ENCODE results near the gene PRCD.

Gene PRCD

DNA sequence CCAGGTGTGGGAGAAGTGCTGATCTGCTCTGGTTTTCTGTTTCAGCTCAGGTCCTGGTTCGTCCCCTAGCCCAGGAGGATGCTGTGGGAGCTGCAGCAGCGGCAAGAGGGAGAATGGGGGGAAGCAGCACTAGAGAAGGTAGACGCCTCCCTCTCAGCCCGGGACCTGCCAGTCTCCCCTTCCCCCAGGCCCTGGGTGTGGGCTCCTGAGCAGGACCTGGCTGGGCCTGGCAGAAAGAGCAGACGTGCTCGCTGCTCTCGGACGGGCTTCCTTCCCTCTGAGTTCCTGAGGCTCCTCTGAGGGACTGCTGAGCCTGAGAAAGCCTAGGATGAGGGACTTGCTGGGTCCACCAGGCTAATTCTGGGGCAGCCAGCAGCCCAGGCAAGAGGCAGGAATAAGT, 3.1 kb downstream of the PRCD start:
- Histone ChIP-seq H3K9me3 (ENCODE audit: control insufficient read depth, low read length) (no peaks in the 10 kb centered on the region), H3K27ac (ENCODE audit: low read depth, low read length, severe bottlenecking) (no peak overlapping the region), H3K36me3 (ENCODE audit: control insufficient read depth, insufficient read depth, low read length) (no peaks in the 10 kb centered on the region), H3K4me1 (ENCODE audit: control insufficient read depth, insufficient read depth, low read length, poor library complexity, severe bottlenecking) (peaks cover 65% of the 10 kb centered on the region), H3K4me3 (ENCODE audit: extremely low read depth, insufficient read depth, low read length, poor library complexity, severe bottlenecking) (no peak overlapping the region)
- 84 to 88% methylated on average over 7 to 8 of the region's 8 CpGs for WGBS, 2 experiments (ENCODE audit: insufficient coverage in 2 of 2)

- Histone ChIP-seq H3K36me3 (ENCODE audit: control insufficient read depth, insufficient read depth, low read length) (no peaks in the 10 kb centered on the region), H3K4me3 (ENCODE audit: extremely low read depth, insufficient read depth, low read length, poor library complexity, severe bottlenecking) (no peak overlapping the region), H3K9me3 (ENCODE audit: control insufficient read depth, low read length) (no peaks in the 10 kb centered on the region), H3K27ac (ENCODE audit: low read depth, low read length, severe bottlenecking) (peak overlapping the region; percentile 58), H3K4me1 (ENCODE audit: control insufficient read depth, insufficient read depth, low read length, poor library complexity, severe bottlenecking) (peaks cover 62% of the 10 kb centered on the region)
- 48 to 68% methylated on average over 5 to 6 of the region's 6 CpGs for WGBS, 2 experiments (ENCODE audit: insufficient coverage in 2 of 2)
Measured at GRCh38 chr17:76543482-76543825, 3.6 kb downstream of the PRCD start.

GRCh38 chr17:76543826-76544545, 4.1 kb downstream of the PRCD start:
- no peaks in the 10 kb centered on the region for H3K9me3 ChIP-seq (ENCODE audit: control insufficient read depth, low read length)
- H3K36me3 ChIP-seq (ENCODE audit: control insufficient read depth, insufficient read depth, low read length): no peaks in the 10 kb centered on the region
- H3K27ac ChIP-seq (ENCODE audit: low read depth, low read length, severe bottlenecking): peak overlapping the region; percentile 58
- peaks cover 63% of the 10 kb centered on the region for H3K4me1 ChIP-seq (ENCODE audit: control insufficient read depth, insufficient read depth, low read length, poor library complexity, severe bottlenecking)
- WGBS, 2 experiments (ENCODE audit: insufficient coverage in 2 of 2): 29 to 31% methylated on average over 16 to 17 of the region's 22 CpGs
- H3K4me3 ChIP-seq (ENCODE audit: extremely low read depth, insufficient read depth, low read length, poor library complexity, severe bottlenecking): no peak overlapping the region

GRCh38 chr17:76544546-76545365, 4.9 kb downstream of the PRCD start:
- peaks cover 59% of the 10 kb centered on the region for H3K4me1 ChIP-seq (ENCODE audit: control insufficient read depth, insufficient read depth, low read length, poor library complexity, severe bottlenecking)
- WGBS, 2 experiments (ENCODE audit: insufficient coverage in 2 of 2): 60 to 76% methylated on average over 11 to 23 of the region's 24 CpGs
- H3K27ac ChIP-seq (ENCODE audit: low read depth, low read length, severe bottlenecking): peak overlapping the region; percentile 58
- H3K36me3 ChIP-seq (ENCODE audit: control insufficient read depth, insufficient read depth, low read length): no peaks in the 10 kb centered on the region
- no peaks in the 10 kb centered on the region for H3K9me3 ChIP-seq (ENCODE audit: control insufficient read depth, low read length)
- H3K4me3 ChIP-seq (ENCODE audit: extremely low read depth, insufficient read depth, low read length, poor library complexity, severe bottlenecking): no peak overlapping the region

- no peak overlapping the region for H3K4me3 ChIP-seq (ENCODE audit: extremely low read depth, insufficient read depth, low read length, poor library complexity, severe bottlenecking)
- no peaks in the 10 kb centered on the region for H3K9me3 ChIP-seq (ENCODE audit: control insufficient read depth, low read length)
- H3K27ac ChIP-seq (ENCODE audit: low read depth, low read length, severe bottlenecking): no peak overlapping the region
- H3K4me1 ChIP-seq (ENCODE audit: control insufficient read depth, insufficient read depth, low read length, poor library complexity, severe bottlenecking): peaks cover 57% of the 10 kb centered on the region
- WGBS, 2 experiments (ENCODE audit: insufficient coverage in 2 of 2): 69 to 80% methylated on average over 11 to 12 of the region's 13 CpGs
- no peaks in the 10 kb centered on the region for H3K36me3 ChIP-seq (ENCODE audit: control insufficient read depth, insufficient read depth, low read length)
Measured at GRCh38 chr17:76545918-76546555, 6.2 kb downstream of the PRCD start.

- H3K36me3 ChIP-seq (ENCODE audit: control insufficient read depth, insufficient read depth, low read length): no peaks in the 10 kb centered on the region
- no peak overlapping the region for H3K27ac ChIP-seq (ENCODE audit: low read depth, low read length, severe bottlenecking)
- peaks cover 57% of the 10 kb centered on the region for H3K4me1 ChIP-seq (ENCODE audit: control insufficient read depth, insufficient read depth, low read length, poor library complexity, severe bottlenecking)
- H3K4me3 ChIP-seq (ENCODE audit: extremely low read depth, insufficient read depth, low read length, poor library complexity, severe bottlenecking): no peak overlapping the region
- H3K9me3 ChIP-seq (ENCODE audit: control insufficient read depth, low read length): no peaks in the 10 kb centered on the region
- WGBS, 2 experiments (ENCODE audit: insufficient coverage in 2 of 2): 79 to 87% methylated on average over 6 to 8 of the region's 11 CpGs
Measured at GRCh38 chr17:76546556-76547182, 6.8 kb downstream of the PRCD start.

DNA sequence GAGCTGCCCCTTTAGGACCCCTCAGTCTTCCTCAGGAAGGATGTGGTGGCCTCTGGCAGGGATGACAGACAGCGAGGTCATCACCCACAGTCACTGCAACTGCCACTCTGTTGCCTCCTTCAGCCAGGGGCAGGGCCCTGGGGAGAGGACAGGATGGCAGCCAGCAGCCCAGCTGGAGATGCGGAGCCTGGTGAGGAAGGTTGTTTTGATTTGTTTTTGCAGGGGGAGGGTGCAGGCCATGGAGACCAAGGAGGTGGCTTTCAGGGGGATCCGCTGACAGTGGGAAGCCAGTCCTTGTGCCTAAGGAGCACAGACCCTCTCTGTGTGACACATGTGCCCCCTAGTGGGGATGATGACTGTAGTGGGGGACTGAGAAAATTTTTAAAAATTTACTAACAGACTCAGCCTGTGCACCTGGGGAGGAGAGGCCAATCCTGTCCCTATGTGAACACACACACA, 7.4 kb downstream of the PRCD start:
- H3K36me3 ChIP-seq (ENCODE audit: control insufficient read depth, insufficient read depth, low read length): no peaks in the 10 kb centered on the region
- H3K4me3 ChIP-seq (ENCODE audit: extremely low read depth, insufficient read depth, low read length, poor library complexity, severe bottlenecking): no peak overlapping the region
- no peak overlapping the region for H3K27ac ChIP-seq (ENCODE audit: low read depth, low read length, severe bottlenecking)
- no peaks in the 10 kb centered on the region for H3K9me3 ChIP-seq (ENCODE audit: control insufficient read depth, low read length)
- 21 to 48% methylated on average over 1 to 2 of the region's 3 CpGs for WGBS, 2 experiments (ENCODE audit: insufficient coverage in 2 of 2)
- peaks cover 59% of the 10 kb centered on the region for H3K4me1 ChIP-seq (ENCODE audit: control insufficient read depth, insufficient read depth, low read length, poor library complexity, severe bottlenecking)

GRCh38 chr17:76547642-76548202, 7.9 kb downstream of the PRCD start:
- Histone ChIP-seq H3K9me3 (ENCODE audit: control insufficient read depth, low read length) (no peaks in the 10 kb centered on the region), H3K4me3 (ENCODE audit: extremely low read depth, insufficient read depth, low read length, poor library complexity, severe bottlenecking) (no peak overlapping the region), H3K27ac (ENCODE audit: low read depth, low read length, severe bottlenecking) (no peak overlapping the region), H3K4me1 (ENCODE audit: control insufficient read depth, insufficient read depth, low read length, poor library complexity, severe bottlenecking) (peaks cover 59% of the 10 kb centered on the region), H3K36me3 (ENCODE audit: control insufficient read depth, insufficient read depth, low read length) (no peaks in the 10 kb centered on the region)
- WGBS, 2 experiments (ENCODE audit: insufficient coverage in 2 of 2): 62 to 76% methylated on average over 2 of the region's 2 CpGs

DNA sequence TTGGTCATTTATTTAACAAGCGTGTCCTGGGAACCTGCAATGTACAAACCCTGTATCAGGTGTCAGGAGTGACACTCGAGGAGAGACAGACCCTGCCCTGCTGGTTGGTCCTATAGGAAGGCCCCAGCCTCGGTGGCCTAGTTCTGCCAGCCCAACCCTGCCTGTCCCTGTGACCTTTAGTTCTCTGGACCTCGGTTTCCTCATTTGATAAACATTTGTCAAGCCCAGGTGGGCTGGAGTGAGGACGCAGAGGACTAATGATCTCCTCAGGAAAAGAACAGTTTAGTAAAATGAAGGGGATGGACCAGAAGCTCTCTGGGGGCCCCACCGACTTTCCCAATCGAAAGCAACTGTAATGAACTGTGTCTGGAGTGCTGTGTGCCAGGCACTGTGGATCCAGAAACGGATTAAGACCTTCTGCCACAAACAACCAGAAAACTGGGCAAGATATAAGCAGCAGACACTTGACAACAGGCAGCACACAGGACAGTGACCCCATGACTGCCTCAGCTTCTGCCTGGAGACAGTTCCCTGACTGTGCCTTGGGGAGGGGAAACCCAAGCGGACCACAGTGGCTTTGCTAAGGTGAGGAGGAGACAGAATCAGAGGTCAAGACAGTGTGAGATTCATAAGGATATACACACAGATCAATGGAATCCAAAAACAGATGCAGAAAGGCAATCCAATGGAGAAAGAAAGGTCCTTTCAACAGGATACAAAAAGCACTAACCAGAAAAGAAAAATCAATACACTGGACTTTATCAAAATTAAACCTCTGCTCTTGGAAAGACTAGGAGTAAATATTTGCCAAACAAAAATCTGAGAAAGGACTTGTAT, 8.8 kb downstream of the PRCD start:
- no peaks in the 10 kb centered on the region for H3K36me3 ChIP-seq (ENCODE audit: control insufficient read depth, insufficient read depth, low read length)
- no peak overlapping the region for H3K4me3 ChIP-seq (ENCODE audit: extremely low read depth, insufficient read depth, low read length, poor library complexity, severe bottlenecking)
- no peak overlapping the region for H3K27ac ChIP-seq (ENCODE audit: low read depth, low read length, severe bottlenecking)
- H3K4me1 ChIP-seq (ENCODE audit: control insufficient read depth, insufficient read depth, low read length, poor library complexity, severe bottlenecking): peaks cover 56% of the 10 kb centered on the region
- H3K9me3 ChIP-seq (ENCODE audit: control insufficient read depth, low read length): no peaks in the 10 kb centered on the region
- WGBS, 2 experiments (ENCODE audit: insufficient coverage in 2 of 2): 85 to 92% methylated on average over 7 of the region's 9 CpGs

DNA sequence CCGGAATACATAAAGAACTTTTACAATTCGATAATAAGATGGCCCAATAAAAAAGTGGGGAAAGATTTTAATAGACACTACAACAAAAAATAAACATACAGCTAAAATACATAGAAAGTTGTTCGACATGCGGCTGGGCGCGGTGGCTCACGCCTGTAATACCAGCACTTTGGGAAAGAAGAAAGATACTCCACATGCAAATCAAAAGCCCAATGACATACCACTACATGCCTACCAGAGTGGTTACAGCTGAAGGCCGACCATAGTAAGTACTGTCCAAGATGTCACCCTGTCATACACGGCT, 9.3 kb downstream of the PRCD start:
- Histone ChIP-seq H3K9me3 (ENCODE audit: control insufficient read depth, low read length) (no peaks in the 10 kb centered on the region), H3K36me3 (ENCODE audit: control insufficient read depth, insufficient read depth, low read length) (no peaks in the 10 kb centered on the region), H3K27ac (ENCODE audit: low read depth, low read length, severe bottlenecking) (no peak overlapping the region), H3K4me3 (ENCODE audit: extremely low read depth, insufficient read depth, low read length, poor library complexity, severe bottlenecking) (no peak overlapping the region), H3K4me1 (ENCODE audit: control insufficient read depth, insufficient read depth, low read length, poor library complexity, severe bottlenecking) (peaks cover 51% of the 10 kb centered on the region)
- WGBS, 2 experiments (ENCODE audit: insufficient coverage in 2 of 2): 91 to 96% methylated on average over 5 to 6 of the region's 9 CpGs
